BE2C (cell line): ENCODE results near the gene ZSWIM1.
"Not testable (repeated sequence)": the region's sequence is repeated elsewhere in the genome, so short reads cannot be mapped to it uniquely, and the experiment has no call there.

Experiments used
- DNase-seq: peaks from one replicate; pipeline ENCODE4 v3.0.0-alpha.2; 2020
- H3K27me3 ChIP-seq: fragments of 250-450 bp; sonication (Bioruptor Pico); 2 replicates; pipeline ENCODE4 v1.5.1; 2020; ENCODE audit warnings: mild to moderate bottlenecking
- H3K36me3 ChIP-seq: fragments of 250-450 bp; sonication (Bioruptor Pico); 2 replicates; pipeline ENCODE4 v1.5.1; 2020; ENCODE audit warnings: mild to moderate bottlenecking
- H3K4me1 ChIP-seq: fragments of 250-450 bp; sonication (Bioruptor Pico); 2 replicates; pipeline ENCODE4 v1.5.1; 2020
- H3K4me3 ChIP-seq: 2 replicates; pipeline ENCODE4 v1.5.1; 2011; ENCODE audit warnings: low read depth, low read length
- H3K9me3 ChIP-seq: fragments of 250-450 bp; sonication (Bioruptor Pico); 2 replicates; pipeline ENCODE4 v1.5.1; 2020
- CTCF ChIP-seq: IDR thresholded peaks from 2 replicates; pipeline ENCODE4 v1.5.1; 2012; ENCODE audit warnings: mild to moderate bottlenecking, low read depth, low read length

Gene ZSWIM1

GRCh38 chr20:45899046-45899835, 18.2 kb downstream of the ZSWIM1 start:
- Histone ChIP-seq H3K36me3 (peaks cover 32% of the 10 kb centered on the region), H3K4me3 (no peak overlapping the region), H3K9me3 (no peaks in the 10 kb centered on the region), H3K27me3 (no peaks in the 10 kb centered on the region), H3K4me1 (no peaks in the 10 kb centered on the region)
- no peak for TF ChIP-seq CTCF
- no peak for DNase-seq

- H3K4me3 ChIP-seq, H3K9me3 ChIP-seq, DNase-seq, H3K4me1 ChIP-seq, H3K27me3 ChIP-seq: not testable (repeated sequence)
- peaks cover 26% of the 10 kb centered on the region for H3K36me3 ChIP-seq
Observed at GRCh38 chr20:45901332-45901731, 20.3 kb downstream of the ZSWIM1 start.

DNA sequence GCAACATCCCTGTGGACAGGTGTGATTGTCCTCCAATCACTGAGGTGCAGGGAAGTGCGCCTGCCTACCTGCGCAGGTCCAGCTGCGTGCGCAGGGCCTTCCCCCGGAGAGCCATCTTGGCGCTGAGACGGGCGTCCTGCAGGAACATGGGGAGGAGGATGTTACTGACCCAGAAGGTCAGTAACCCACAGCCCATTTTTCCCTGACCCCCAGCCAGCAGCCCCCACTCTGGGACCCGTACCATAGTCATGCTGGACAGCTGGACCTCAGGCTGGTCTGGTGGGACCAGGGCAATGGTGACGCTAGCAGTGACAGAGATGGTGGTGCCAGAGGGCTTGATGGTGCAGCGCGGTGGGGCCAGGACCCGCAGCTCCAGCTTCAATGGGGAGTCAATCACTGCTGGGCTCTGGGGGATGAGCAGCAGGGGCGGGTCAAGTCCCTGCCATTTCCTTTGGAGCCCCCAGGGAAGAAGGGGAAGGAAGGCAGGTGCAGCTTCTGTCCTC, 21.2 kb downstream of the ZSWIM1 start:
- peaks cover 17% of the 10 kb centered on the region for H3K36me3 ChIP-seq
- no peak for DNase-seq
- no peak overlapping the region for H3K4me3 ChIP-seq
- no peaks in the 10 kb centered on the region for H3K9me3 ChIP-seq
- H3K4me1 ChIP-seq = no peaks in the 10 kb centered on the region
- no peak for TF ChIP-seq CTCF
- H3K27me3 ChIP-seq = no peaks in the 10 kb centered on the region

DNA sequence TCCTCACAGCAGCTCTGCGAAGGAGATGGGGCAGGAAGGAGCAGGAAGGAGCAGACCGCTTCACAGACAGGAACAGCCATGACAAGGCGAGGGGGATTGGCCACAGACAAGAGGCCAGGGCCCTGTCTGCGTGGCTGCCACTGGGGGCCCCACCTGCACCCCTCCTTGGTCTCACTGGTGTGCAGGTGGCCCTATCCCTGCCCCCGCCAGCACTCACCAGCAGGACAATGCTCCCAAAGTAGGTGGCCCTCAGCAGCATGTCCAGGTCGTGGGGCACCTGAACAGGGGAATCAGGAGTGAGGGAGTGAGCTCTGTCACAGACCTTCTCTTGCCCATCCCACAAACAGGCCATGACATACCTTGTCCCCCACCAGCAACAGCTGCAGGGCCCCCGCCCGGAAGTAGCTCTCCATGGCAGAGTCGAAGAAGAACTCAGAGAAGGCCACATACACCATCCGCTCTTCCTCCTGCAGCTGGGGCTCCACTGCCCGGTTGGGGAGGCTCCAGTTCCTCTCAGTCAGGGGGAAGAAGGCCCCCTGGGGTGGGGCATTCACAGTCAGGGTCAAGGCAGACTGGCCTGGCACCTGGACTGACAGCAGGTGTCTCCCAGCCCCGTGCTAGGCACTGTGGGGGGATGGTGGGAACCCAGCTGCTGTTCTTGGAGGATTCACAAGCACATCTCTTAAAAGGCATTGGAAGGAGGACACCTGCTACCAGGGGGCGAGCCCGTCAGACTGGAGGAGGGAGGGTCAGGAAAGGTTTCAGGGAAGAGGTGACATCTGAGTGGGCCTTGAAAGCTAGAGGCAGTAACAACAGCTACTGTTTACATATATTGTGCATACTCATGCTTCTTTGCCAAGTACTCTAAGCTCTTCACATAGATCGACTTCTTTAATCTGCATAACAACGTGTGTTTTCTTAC, 23.8 kb downstream of the ZSWIM1 start:
- H3K4me3 ChIP-seq = no peak overlapping the region
- H3K9me3 ChIP-seq = no peaks in the 10 kb centered on the region
- TF ChIP-seq CTCF = no peak
- H3K4me1 ChIP-seq = no peaks in the 10 kb centered on the region
- H3K27me3 ChIP-seq = no peaks in the 10 kb centered on the region
- H3K36me3 ChIP-seq = peaks cover 24% of the 10 kb centered on the region
- no peak for DNase-seq

DNA sequence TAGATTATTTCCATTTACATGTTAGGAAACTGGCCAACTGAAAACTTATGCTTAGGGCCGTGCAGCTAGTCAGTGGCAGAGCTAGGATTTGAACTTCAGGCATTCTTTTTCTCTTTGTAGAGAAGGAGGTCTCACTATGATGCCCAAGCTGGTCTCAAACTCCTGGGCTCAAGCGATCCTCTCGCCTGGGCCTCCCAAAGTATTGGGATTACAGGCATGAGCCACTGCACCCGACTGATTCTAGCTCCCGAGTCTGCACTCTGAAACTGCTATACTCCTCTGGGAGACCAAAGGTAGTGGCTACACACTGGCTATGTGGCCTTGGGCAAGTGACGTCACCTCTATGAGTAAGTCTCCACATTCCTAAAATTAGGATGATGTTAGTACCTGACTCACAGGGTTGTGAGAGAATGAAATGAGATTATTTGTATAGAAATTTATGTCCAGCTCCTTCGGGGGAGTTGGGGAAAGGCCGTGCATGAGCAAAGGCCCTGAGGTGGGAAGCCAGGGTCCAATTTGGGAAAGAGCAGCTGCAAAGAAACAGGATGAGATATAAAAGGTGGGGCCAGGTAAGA, 24.6 kb downstream of the ZSWIM1 start:
- Histone ChIP-seq H3K36me3 (peaks cover 25% of the 10 kb centered on the region), H3K4me3 (no peak overlapping the region), H3K9me3 (no peaks in the 10 kb centered on the region), H3K27me3 (no peaks in the 10 kb centered on the region), H3K4me1 (no peaks in the 10 kb centered on the region)
- DNase-seq = no peak
- no peak for TF ChIP-seq CTCF

DNA sequence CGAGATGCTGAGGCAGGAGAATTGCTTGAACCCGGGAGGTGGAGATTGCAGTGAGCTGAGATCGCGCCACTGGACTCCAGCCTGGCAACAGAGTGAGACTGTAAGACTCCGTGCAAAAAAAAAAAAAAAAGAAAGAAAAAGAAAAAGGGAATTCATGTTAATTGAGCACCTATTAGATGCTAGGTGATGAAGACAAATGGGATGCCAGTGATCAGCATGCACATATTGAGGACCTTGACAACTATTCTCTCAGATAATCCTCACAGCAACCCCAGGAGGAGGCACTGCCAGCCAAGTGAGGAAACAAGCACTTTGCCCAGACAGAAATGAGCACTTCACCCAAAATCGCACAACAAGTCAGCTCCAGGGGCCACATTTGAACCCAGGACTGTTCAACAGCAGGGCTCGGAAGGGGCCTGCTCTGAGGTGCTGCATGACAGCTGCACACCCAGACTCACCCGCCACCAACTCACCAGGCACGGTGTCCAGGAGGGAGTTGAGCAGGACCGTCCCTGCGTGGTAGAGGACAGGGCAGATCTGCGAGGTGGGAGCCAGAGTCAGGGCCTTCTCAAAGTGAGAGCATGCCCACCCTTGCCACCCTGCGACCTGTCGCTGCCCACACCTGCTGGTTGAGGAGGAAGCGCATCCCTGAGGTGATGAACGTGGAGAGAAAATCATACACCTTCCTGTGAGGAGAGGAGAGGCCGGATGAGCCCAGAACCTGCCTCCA, 26.4 kb downstream of the ZSWIM1 start:
- Histone ChIP-seq H3K4me1 (no peaks in the 10 kb centered on the region), H3K4me3 (no peak overlapping the region), H3K9me3 (no peaks in the 10 kb centered on the region), H3K27me3 (no peaks in the 10 kb centered on the region), H3K36me3 (peaks cover 18% of the 10 kb centered on the region)
- DNase-seq = no peak
- TF ChIP-seq CTCF = no peak
